Mucosa of stomach (tissue), 1 donor: ENCODE measurements around the gene VMAC.
A peak's percentile ranks its signal among the peaks of the same experiment; 100 is the strongest.

ENCODE experiments used
- H3K27me3 ChIP-seq: one replicate; pipeline ENCODE4 v1.7.0; 2013; ENCODE audit warnings: mild to moderate bottlenecking, low read length; ENCODE audit not compliant: control insufficient read depth, insufficient read depth
- H3K36me3 ChIP-seq: one replicate; pipeline ENCODE4 v1.7.0; 2013; ENCODE audit warnings: low read length; ENCODE audit not compliant: control insufficient read depth, insufficient read depth
- H3K4me1 ChIP-seq: one replicate; pipeline ENCODE4 v1.7.0; 2013; ENCODE audit warnings: mild to moderate bottlenecking, low read length; ENCODE audit not compliant: control insufficient read depth, insufficient read depth
- H3K4me3 ChIP-seq: one replicate; pipeline ENCODE4 v1.7.0; 2013; ENCODE audit warnings: low read length
- H3K9ac ChIP-seq: one replicate; pipeline ENCODE4 v1.7.0; 2013; ENCODE audit warnings: mild to moderate bottlenecking, low read length, moderate library complexity
- H3K9me3 ChIP-seq: one replicate; pipeline ENCODE4 v1.7.0; 2013; ENCODE audit warnings: mild to moderate bottlenecking, low read length, moderate library complexity; ENCODE audit not compliant: control insufficient read depth
- donor health status: Pancreatic carcinoma.

Gene VMAC

DNA sequence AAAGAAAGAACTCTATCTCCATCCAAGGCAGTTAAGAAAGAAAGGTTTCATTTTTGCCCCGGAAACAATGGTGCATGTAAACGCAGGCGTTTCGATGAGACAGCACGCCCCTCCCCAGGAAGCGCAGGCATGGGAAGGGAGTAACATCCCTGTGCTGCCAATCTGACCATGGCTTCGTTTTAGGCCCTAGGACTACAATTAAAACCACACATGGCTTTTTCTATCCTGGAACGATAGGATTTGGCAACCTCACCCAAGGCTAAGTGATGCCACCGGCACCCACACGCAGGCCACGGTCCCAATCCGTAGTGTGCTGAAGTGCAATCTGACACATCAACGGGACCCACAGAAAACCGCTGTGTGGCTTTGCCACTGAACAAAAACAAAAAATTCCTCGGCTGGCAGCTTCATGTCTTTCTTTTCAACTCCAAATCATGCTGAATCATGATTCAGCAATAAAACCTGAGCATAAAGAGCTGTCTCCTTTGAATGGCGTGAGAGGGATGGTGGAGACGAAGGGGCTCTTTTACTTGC lies 49.1 kb downstream of the VMAC start:
- no peaks in the 10 kb centered on the region for H3K9me3 ChIP-seq
- H3K4me3 ChIP-seq, result no peak overlapping the region
- peaks cover 82% of the 10 kb centered on the region for H3K4me1 ChIP-seq
- H3K27me3 ChIP-seq, result no peaks in the 10 kb centered on the region
- H3K9ac ChIP-seq, result no peak overlapping the region
- H3K36me3 ChIP-seq, result no peaks in the 10 kb centered on the region

DNA sequence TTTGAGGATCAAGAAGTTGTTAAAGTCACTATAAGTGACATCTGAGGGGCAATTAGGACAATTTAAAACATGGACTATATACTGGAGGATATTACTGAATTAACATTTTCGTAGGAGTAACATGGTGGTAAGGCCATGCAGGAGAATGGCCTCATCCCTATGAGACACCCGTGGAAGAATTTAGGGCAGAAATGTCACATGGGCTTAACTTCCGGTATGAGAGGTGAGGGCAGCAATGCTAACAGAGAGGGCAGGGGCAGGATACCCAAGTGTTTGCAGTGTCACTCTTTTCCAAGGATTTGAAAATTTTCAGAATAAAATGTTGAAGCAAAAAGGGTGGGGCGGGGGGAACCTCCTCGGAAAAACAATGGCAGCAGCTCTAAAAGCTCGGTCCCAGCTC lies 49.6 kb downstream of the VMAC start:
- Histone ChIP-seq H3K9ac (peak overlapping the region; percentile 1), H3K4me1 (peaks cover 83% of the 10 kb centered on the region), H3K9me3 (no peaks in the 10 kb centered on the region), H3K36me3 (no peaks in the 10 kb centered on the region), H3K4me3 (no peak overlapping the region), H3K27me3 (no peaks in the 10 kb centered on the region)

GRCh38 chr19:5955636-5955935 lies 50.9 kb downstream of the VMAC start:
- Histone ChIP-seq H3K36me3 (no peaks in the 10 kb centered on the region), H3K9ac (no peak overlapping the region), H3K4me1 (peaks cover 85% of the 10 kb centered on the region), H3K27me3 (no peaks in the 10 kb centered on the region), H3K4me3 (no peak overlapping the region), H3K9me3 (no peaks in the 10 kb centered on the region)

GRCh38 chr19:5956323-5956722 lies 51.7 kb downstream of the VMAC start:
- peaks cover 83% of the 10 kb centered on the region for H3K4me1 ChIP-seq
- no peaks in the 10 kb centered on the region for H3K27me3 ChIP-seq
- no peak overlapping the region for H3K4me3 ChIP-seq
- H3K9ac ChIP-seq, result no peak overlapping the region
- no peaks in the 10 kb centered on the region for H3K9me3 ChIP-seq
- no peaks in the 10 kb centered on the region for H3K36me3 ChIP-seq

DNA sequence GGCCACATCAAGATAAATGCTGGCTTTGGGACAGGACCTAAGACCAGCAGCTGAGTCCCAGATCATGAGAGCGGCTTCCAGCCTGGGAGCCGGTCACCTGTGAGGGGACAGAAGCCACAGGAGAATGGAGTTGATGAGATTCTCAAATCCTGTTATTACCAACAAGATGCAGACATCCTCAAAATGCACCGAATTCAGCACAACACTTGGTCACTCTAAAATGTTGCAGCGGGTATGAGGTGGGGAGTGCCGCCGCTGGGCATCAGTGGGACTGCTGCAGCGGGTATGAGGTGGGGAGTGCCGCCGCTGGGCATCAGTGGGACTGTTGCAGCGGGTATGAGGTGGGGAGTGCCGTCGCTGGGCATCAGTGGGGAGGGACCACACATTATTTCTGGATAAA lies 52.1 kb downstream of the VMAC start:
- H3K27me3 ChIP-seq, result no peaks in the 10 kb centered on the region
- H3K4me1 ChIP-seq, result peaks cover 83% of the 10 kb centered on the region
- no peak overlapping the region for H3K4me3 ChIP-seq
- H3K9ac ChIP-seq, result peak overlapping the region; percentile 10
- no peaks in the 10 kb centered on the region for H3K9me3 ChIP-seq
- H3K36me3 ChIP-seq, result no peaks in the 10 kb centered on the region

DNA sequence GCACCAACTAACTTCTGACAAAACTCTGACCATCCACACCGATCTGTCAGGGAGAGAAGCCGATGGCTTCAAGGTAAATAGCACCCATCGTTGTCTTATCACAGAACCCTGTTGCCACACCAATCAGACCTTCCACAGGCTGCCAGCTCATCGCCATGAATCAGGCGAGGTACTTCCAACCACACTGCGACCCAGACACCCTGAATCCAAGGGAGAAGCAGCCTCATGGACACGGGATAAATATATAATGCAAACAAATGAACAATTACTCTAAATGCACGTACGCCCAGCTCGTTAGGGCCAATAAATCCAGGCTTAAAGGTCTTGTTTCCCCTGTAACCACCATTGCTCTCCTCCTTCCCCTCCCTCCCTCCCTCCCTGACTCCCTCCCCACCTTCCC lies 52.5 kb downstream of the VMAC start:
- Histone ChIP-seq H3K9me3 (no peaks in the 10 kb centered on the region), H3K4me1 (peaks cover 83% of the 10 kb centered on the region)

DNA sequence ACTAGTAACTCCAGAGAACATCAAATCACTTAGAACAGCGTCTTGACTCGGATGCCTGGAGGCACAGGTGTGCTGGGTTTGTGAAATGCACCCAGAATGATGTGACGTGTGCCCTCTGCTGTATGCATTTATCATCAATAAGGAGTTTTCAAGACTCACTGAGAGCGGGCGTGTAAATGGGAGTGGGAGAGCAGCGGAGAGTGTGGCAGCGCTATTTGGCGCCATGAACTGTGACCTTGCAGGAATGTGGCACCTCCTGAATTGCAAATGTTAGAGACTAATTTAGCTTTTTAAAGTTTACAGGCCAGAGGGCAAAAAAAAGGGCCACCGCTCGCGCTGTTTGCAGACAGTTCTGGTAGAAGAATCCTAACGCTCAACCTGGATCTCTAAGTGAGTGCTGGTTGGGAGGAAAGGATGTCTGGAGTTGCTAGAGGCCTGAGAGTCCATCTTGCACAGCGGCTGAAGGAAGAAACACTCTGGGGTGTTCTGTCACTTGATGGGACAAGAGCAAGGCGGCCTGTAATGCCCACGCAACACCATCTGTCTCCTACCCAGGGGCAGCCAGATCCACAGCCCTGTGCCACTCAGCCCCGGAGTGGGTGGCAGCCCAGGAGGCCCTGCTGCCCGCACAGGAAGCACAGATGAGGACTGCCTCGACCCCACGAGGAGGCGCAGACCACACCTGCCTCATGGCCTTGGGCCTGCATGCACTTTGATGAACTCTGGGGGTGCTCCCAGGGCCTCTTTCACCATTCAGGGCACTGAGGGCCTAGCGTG lies 53.6 kb downstream of the VMAC start:
- Histone ChIP-seq H3K27me3 (no peaks in the 10 kb centered on the region), H3K9ac (no peak overlapping the region), H3K36me3 (no peaks in the 10 kb centered on the region), H3K4me3 (no peak overlapping the region), H3K9me3 (no peaks in the 10 kb centered on the region), H3K4me1 (peaks cover 83% of the 10 kb centered on the region)

More for the DNA sequence above, 52.5 kb downstream of the VMAC start:
- H3K27me3 ChIP-seq, result no peaks in the 10 kb centered on the region
- no peak overlapping the region for H3K4me3 ChIP-seq
- peak overlapping the region; percentile 10 for H3K9ac ChIP-seq
- H3K36me3 ChIP-seq, result no peaks in the 10 kb centered on the region

- no peaks in the 10 kb centered on the region for H3K27me3 ChIP-seq
- H3K9ac ChIP-seq, result no peak overlapping the region
- H3K4me3 ChIP-seq, result no peak overlapping the region
- H3K9me3 ChIP-seq, result no peaks in the 10 kb centered on the region
- peaks cover 83% of the 10 kb centered on the region for H3K4me1 ChIP-seq
- no peaks in the 10 kb centered on the region for H3K36me3 ChIP-seq
Measured at GRCh38 chr19:5958851-5959122, 54.1 kb downstream of the VMAC start.

DNA sequence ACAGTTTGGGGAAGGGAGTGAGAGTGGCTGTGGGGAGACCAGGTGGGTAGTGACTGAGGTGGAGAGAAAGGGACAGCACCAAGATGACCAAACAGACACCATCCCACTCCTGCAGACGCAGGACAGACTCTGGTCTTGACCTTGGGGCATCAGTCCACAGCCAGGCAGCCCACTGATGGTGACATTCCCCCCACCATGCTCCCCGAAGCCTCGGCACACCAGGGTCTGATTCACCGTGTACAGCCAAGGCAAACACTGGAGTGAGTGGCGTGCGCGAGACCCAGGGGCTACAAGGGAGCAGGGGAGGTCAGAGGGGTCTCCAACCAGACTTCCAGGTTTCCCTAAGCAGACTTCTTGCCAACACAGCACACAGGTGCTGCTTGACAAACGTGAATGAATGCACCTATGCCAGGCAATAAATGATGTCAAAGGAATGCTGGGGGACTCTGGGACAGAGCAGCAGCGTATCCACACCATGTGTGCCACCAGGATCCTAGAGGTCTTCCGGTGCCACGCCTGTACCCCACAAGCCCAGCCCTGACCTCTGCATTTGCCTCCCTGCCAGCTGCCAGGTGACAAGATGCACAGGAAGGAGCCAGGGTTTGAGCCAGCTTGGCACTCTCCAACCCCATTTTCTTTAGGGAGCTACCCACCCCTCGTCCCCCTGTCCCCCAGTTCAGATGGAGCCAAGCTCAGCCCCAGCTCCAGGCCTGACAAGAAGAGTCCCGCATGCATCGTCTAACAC lies 54.8 kb downstream of the VMAC start:
- Histone ChIP-seq H3K9me3 (no peaks in the 10 kb centered on the region), H3K36me3 (no peaks in the 10 kb centered on the region), H3K9ac (no peak overlapping the region), H3K4me3 (no peak overlapping the region), H3K27me3 (no peaks in the 10 kb centered on the region), H3K4me1 (peaks cover 79% of the 10 kb centered on the region)
